ENCODE results near the gene VASN.

DNA sequence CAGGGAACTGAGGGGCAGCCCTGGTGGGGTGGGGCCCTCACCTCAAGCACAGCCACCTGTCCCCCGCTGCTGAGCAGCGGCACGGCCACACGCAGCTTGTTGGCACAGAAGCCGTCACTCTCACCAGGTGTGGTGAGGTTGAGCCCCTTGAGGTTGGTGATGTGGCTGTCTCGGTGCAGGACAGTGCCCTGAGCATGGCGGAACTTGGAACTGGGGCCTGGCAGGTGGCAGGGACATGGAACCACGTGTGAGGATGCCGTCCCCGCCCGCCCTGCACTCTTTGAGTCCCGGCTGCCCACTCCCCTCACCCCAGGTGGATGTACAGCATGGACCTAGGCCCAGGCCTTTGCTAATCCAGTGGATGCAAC lies 9.7 kb upstream of the VASN start:
- TF ChIP-seq, protein P1, sequence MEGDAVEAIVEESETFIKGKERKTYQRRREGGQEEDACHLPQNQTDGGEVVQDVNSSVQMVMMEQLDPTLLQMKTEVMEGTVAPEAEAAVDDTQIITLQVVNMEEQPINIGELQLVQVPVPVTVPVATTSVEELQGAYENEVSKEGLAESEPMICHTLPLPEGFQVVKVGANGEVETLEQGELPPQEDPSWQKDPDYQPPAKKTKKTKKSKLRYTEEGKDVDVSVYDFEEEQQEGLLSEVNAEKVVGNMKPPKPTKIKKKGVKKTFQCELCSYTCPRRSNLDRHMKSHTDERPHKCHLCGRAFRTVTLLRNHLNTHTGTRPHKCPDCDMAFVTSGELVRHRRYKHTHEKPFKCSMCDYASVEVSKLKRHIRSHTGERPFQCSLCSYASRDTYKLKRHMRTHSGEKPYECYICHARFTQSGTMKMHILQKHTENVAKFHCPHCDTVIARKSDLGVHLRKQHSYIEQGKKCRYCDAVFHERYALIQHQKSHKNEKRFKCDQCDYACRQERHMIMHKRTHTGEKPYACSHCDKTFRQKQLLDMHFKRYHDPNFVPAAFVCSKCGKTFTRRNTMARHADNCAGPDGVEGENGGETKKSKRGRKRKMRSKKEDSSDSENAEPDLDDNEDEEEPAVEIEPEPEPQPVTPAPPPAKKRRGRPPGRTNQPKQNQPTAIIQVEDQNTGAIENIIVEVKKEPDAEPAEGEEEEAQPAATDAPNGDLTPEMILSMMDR (IDR thresholded peaks at IDR 0.05) = no peak
- TF ChIP-seq POLR2AphosphoS5 (IDR thresholded peaks at IDR 0.05) = no peak

Data from breast epithelium (tissue), 3 donors.